Liver (tissue), 9 donors: ENCODE measurements around the gene HOXD11. TPM values are rescaled to one million over a fixed set of nuclear protein-coding genes. Genes with fewer than 3 reads are reported as not detected.
A peak's percentile ranks its signal among the peaks of the same experiment; 100 is the strongest.

Experiments
- DNase-seq: peaks from one replicate; pipeline ENCODE4 v3.0.0-alpha.2; 2017; ENCODE audit warnings: low spot score
- H3K27ac ChIP-seq, 2 donors: one replicate each; pipeline ENCODE4 v1.7.0; 2013; ENCODE audit warnings: inconsistent platforms in 2 of 2, low read length in 2 of 2, control low read depth in 1 of 2, low read depth in 1 of 2, mild to moderate bottlenecking in 1 of 2
- H3K27me3 ChIP-seq, 4 donors: one replicate each; pipeline versions ENCODE4 v1.6.1 to v1.7.0; 2013; ENCODE audit warnings: low read length in 3 of 4, inconsistent platforms in 1 of 4, mild to moderate bottlenecking in 1 of 4, moderate library complexity in 1 of 4; ENCODE audit not compliant: control insufficient read depth in 4 of 4, insufficient read depth in 4 of 4
- H3K36me3 ChIP-seq, 4 donors: one replicate each; pipeline versions ENCODE4 v1.6.1 to v1.7.0; 2013; ENCODE audit warnings: low read length in 3 of 4, mild to moderate bottlenecking in 3 of 4, low read depth in 1 of 4, moderate library complexity in 1 of 4; ENCODE audit not compliant: control insufficient read depth in 4 of 4, insufficient read depth in 3 of 4
- H3K4me1 ChIP-seq, 4 donors: one replicate each; pipeline versions ENCODE4 v1.6.1 to v1.7.0; 2013; ENCODE audit warnings: low read length in 3 of 4, mild to moderate bottlenecking in 3 of 4, moderate library complexity in 1 of 4; ENCODE audit not compliant: control insufficient read depth in 4 of 4, insufficient read depth in 4 of 4
- H3K4me3 ChIP-seq, 3 donors: one replicate each; pipeline versions ENCODE4 v1.6.1 to v1.7.0; 2013; ENCODE audit warnings: low read length in 3 of 3, control low read depth in 1 of 3, low read depth in 1 of 3, mild to moderate bottlenecking in 1 of 3
- H3K9ac ChIP-seq, 2 donors: one replicate each; pipeline ENCODE4 v1.7.0; 2013; ENCODE audit warnings: low read length in 2 of 2, mild to moderate bottlenecking in 2 of 2, moderate library complexity in 2 of 2, control low read depth in 1 of 2, low read depth in 1 of 2
- H3K9me3 ChIP-seq, 4 donors: one replicate each; pipeline versions ENCODE4 v1.6.1 to v1.7.0; 2013; ENCODE audit warnings: low read length in 3 of 4; ENCODE audit not compliant: control insufficient read depth in 4 of 4
- ATF3 ChIP-seq: IDR thresholded peaks from 2 replicates; pipeline ENCODE4 v1.6.1; 2016; ENCODE audit warnings: antibody characterized with exemption
- CTCF ChIP-seq: fragments of 150-350 bp; IDR thresholded peaks from 2 replicates; pipeline ENCODE4 v1.5.1; 2017; ENCODE audit warnings: improper control_type of control experiment, low read depth, low read length; ENCODE audit not compliant: missing input control
- FOXA1 ChIP-seq: IDR thresholded peaks from 2 replicates; pipeline ENCODE4 v1.6.1; 2016; ENCODE audit warnings: antibody characterized with exemption
- GABPA ChIP-seq, 2 donors: IDR thresholded peaks in 1 of 2; conservative IDR thresholded peaks in 1 of 2; 2 replicates each; pipeline ENCODE4 v1.6.1; 2016; ENCODE audit warnings: antibody characterized with exemption in 2 of 2, mild to moderate bottlenecking in 1 of 2, moderate library complexity in 1 of 2
- HNF4A ChIP-seq, 2 donors: conservative IDR thresholded peaks; 2 replicates each; pipeline ENCODE4 v1.6.1; 2016; ENCODE audit warnings: antibody characterized with exemption in 2 of 2, mild to moderate bottlenecking in 2 of 2
- HNF4G ChIP-seq: IDR thresholded peaks from 2 replicates; pipeline ENCODE4 v1.6.1; 2016; ENCODE audit warnings: antibody characterized with exemption
- JUND ChIP-seq, 2 donors: IDR thresholded peaks; 2 replicates each; pipeline ENCODE4 v1.6.1; 2016; ENCODE audit warnings: antibody characterized with exemption in 2 of 2
- NR2F2 ChIP-seq: IDR thresholded peaks from 2 replicates; pipeline ENCODE4 v1.6.1; 2016; ENCODE audit warnings: antibody characterized with exemption
- RAD21 ChIP-seq, 2 donors: IDR thresholded peaks; 2 replicates each; pipeline ENCODE4 v1.6.1; 2016; ENCODE audit warnings: antibody characterized with exemption in 2 of 2, mild to moderate bottlenecking in 2 of 2
- REST ChIP-seq: IDR thresholded peaks from 2 replicates; pipeline ENCODE4 v1.6.1; 2016; ENCODE audit warnings: antibody characterized with exemption, mild to moderate bottlenecking
- RXRA ChIP-seq, 2 donors: IDR thresholded peaks; 2 replicates each; pipeline ENCODE4 v1.6.1; 2017 to 2018; ENCODE audit warnings: antibody characterized with exemption in 2 of 2, mild to moderate bottlenecking in 1 of 2
- TAF1 ChIP-seq: conservative IDR thresholded peaks from 2 replicates; pipeline ENCODE4 v1.6.1; 2016; ENCODE audit warnings: antibody characterized with exemption, mild to moderate bottlenecking
- YY1 ChIP-seq: IDR thresholded peaks from 2 replicates; pipeline ENCODE4 v1.6.1; 2016; ENCODE audit warnings: antibody characterized with exemption, mild to moderate bottlenecking
- ZBTB33 ChIP-seq: IDR thresholded peaks from 2 replicates; pipeline ENCODE4 v1.6.1; 2016; ENCODE audit warnings: antibody characterized with exemption
- WGBS: extraction: QIAGEN DNeasy Blood & Tissue Kit; methylation state at CpG from one replicate; pipeline ENCODE4 v1.1.7; 2013; 5-methylcytosine and 5-hydroxymethylcytosine counted together
- polyA plus RNA-seq, 2 donors: library from polyadenylated mRNA; stranded (reverse) in 1 of 2; unstranded in 1 of 2; fragments of 200-250 nt in 1 of 2; fragments of >200 nt in 1 of 2; fragmentation: Nextera tagmentation in 1 of 2; extraction: Ambion mirVana in 1 of 2; gene quantifications; one replicate each; pipeline versions ENCODE4 v1.2.1 to v1.2.3, GENCODE V29; 2013 to 2015
- total RNA-seq, 2 donors: library from RNA; depleted of rRNA; stranded (reverse); fragments of >200 nt; gene quantifications; one replicate each; pipeline ENCODE4 v1.2.3, GENCODE V29; 2014
- TF ChIP-seq, protein P1 (sequence below): IDR thresholded peaks from 2 replicates; pipeline ENCODE4 v1.6.1; 2016; ENCODE audit warnings: antibody characterized with exemption
- donor health status: healthy.
- donor health status: healthy.
- donor health status: healthy.
- donor health status: healthy.
- donor health status: healthy.

Gene HOXD11
- total and polyA plus RNA-seq, 4 donors: not detected

DNA sequence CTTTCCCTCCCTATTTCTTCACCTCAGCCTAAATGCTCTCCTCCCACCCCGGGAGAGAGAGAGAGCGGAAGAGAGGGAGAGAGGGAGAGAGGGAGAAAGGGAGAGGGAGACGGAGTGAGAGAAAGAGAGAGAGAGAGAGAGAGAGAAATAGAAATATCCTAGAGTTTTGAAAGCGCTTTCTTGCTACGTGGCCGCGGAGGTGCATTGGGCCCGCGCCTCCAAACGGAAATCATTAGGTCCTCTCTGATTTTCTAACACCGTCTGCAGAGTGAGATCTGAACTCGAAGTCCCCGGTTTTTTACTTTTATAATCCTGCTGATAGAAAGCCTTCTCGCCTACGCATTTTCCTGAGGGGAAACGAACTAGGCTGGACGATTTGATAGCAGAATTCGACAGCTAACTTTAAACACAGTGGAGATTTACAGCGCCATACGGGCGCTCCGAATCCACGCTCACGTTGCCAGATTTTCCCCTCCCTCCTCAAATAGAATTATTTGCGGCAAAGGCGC lies 22.4 kb upstream of the HOXD11 start (continued):
- TF ChIP-seq YY1: no peak
- TF ChIP-seq, protein P1, sequence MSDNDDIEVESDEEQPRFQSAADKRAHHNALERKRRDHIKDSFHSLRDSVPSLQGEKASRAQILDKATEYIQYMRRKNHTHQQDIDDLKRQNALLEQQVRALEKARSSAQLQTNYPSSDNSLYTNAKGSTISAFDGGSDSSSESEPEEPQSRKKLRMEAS: no peak

GRCh38 chr2:176085120-176085788 lies 21.8 kb upstream of the HOXD11 start:
- Histone ChIP-seq H3K9me3 (peaks cover 0 to 29% (median 5%) of the 10 kb centered on the region in 4 donors), H3K27ac (no peak overlapping the region), H3K4me3 (no peak overlapping the region), H3K4me1 (peaks cover 8 to 25% (median 14%) of the 10 kb centered on the region in 4 donors), H3K36me3 (no peaks in the 10 kb centered on the region), H3K9ac (no peak overlapping the region), H3K27me3 (peaks cover 17 to 70% (median 40%) of the 10 kb centered on the region in 4 donors)
- DNase-seq: no peak
- 7% methylated on average over 40 of the region's 40 CpGs for WGBS
- TF ChIP-seq NR2F2 (no peak), HNF4G (no peak), HNF4A (conservative IDR thresholded peaks at IDR 0.05) (no peak), RXRA (IDR thresholded peaks at IDR 0.05) (no peak), ATF3 (no peak), TAF1 (no peak), JUND (IDR thresholded peaks at IDR 0.05) (no peak), REST (no peak), FOXA1 (no peak)
- TF ChIP-seq, protein P1: no peak

GRCh38 chr2:176085861-176086771 lies 21.0 kb upstream of the HOXD11 start:
- WGBS: 3% methylated on average over 46 of the region's 46 CpGs
- DNase-seq: no peak

More at GRCh38 chr2:176085861-176086771, 21.0 kb upstream of the HOXD11 start:
- no peak for TF ChIP-seq GABPA (IDR thresholded peaks at IDR 0.05 in 1 of 2, conservative IDR thresholded peaks at IDR 0.05 in 1 of 2)
- no peak for TF ChIP-seq ZBTB33
- peak; percentile 70 to 77 for TF ChIP-seq RAD21 (IDR thresholded peaks at IDR 0.05)
- TF ChIP-seq YY1: no peak
- TF ChIP-seq TAF1: no peak
- no peak for TF ChIP-seq NR2F2
- TF ChIP-seq CTCF: peak; percentile 36
- no peak for TF ChIP-seq JUND (IDR thresholded peaks at IDR 0.05)
- Histone ChIP-seq H3K4me3 (no peak overlapping the region), H3K4me1 (peaks cover 8 to 18% (median 13%) of the 10 kb centered on the region in 4 donors), H3K9ac (no peak overlapping the region), H3K9me3 (peaks cover 0 to 22% (median 2%) of the 10 kb centered on the region in 4 donors), H3K36me3 (no peaks in the 10 kb centered on the region), H3K27me3 (peaks cover 17 to 65% (median 40%) of the 10 kb centered on the region in 4 donors), H3K27ac (no peak overlapping the region)
